ENCODE data around the gene SYNGR1. TPM values are rescaled to one million over a fixed set of nuclear protein-coding genes. Genes with fewer than 3 reads are reported as not detected.

Gene SYNGR1
- total and polyA plus RNA-seq, 2 donors (not counting 1 experiment from before 2014, with no cell fraction given), result 9.4 to 31.9 TPM

DNA sequence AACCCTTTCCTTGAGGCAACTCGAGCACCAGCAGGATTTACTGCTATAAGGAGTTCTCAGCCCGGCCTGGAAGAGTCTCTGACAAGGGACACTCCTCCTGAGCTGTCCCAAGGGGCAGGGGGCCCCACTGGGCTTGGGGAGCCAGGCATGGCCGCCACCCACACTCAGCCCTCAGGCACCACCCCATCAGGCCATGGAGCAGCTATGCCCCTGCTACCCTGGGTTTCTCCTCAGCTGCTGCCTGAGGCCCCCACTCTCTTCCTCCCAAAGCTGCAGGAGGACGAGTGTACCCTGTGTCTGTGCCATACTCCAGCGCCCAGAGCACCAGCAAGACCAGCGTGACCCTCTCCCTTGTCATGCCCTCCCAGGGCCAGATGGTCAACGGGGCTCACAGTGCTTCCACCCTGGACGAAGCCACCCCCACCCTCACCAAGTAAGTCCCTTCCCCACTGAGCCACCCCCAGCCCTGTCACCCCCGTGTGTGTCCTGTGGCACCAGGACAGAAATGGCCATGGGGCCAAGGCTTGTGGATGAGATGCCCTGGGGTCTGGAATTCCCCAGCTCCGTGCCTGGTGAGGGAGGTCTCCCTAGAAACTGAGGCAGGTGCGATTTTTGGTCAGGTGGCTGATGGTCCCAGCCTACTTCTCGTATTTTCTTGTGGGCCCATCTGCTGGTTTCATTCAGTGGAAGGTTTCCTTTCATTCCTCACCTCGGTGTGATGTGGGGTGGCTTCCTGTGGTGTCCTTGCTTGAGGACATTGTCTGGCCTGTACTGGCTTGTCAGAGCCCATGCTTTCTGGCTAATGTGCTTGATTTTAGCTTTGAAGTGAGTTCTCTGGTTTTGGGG is 78.2 kb downstream of the SYNGR1 start:
- no peak overlapping the region for H3K4me3 Mint-ChIP-seq
- no peaks in the 10 kb centered on the region for H3K9me3 Mint-ChIP-seq (ENCODE audit: insufficient read depth)
- no peaks in the 10 kb centered on the region for H3K4me1 Mint-ChIP-seq
- Histone ChIP-seq H3K79me2 (ENCODE audit: control insufficient read depth, insufficient read depth, low read length) (peaks cover 6% of the 10 kb centered on the region), H3K9me3 (ENCODE audit: control extremely low read depth in 1 of 3, control insufficient read depth in 2 of 3, insufficient read depth in 1 of 3, low read length in 2 of 3) (no peaks in the 10 kb centered on the region), H3K4me1 (ENCODE audit: control insufficient read depth in 2 of 2, insufficient read depth in 2 of 2, low read length in 2 of 2) (no peaks in the 10 kb centered on the region), H3K27me3 (replicated peaks in 1 of 4; ENCODE audit: control extremely low read depth in 1 of 4, control insufficient read depth in 3 of 4, insufficient read depth in 4 of 4, low read length in 3 of 4) (no peaks in the 10 kb centered on the region), H3K9ac (ENCODE audit: low read length) (no peak overlapping the region), H2AFZ (ENCODE audit: insufficient read depth, low read depth, low read length, poor library complexity, severe bottlenecking) (no peak overlapping the region), H3K4me2 (replicated peaks; ENCODE audit: low read depth, low read length, poor library complexity, severe bottlenecking) (no peak overlapping the region), H3K4me3 (ENCODE audit: control extremely low read depth in 1 of 5, extremely low read depth in 1 of 5, insufficient read depth in 1 of 5, low read depth in 2 of 5, low read length in 4 of 5) (no peak overlapping the region), H3K36me3 (replicated peaks in 1 of 2; ENCODE audit: control extremely low read depth in 1 of 2, control insufficient read depth in 1 of 2, extremely low read depth in 1 of 2, insufficient read depth in 2 of 2, low read length in 1 of 2) (peaks cover 0 to 68% of the 10 kb centered on the region in 2 experiments), H4K20me1 (ENCODE audit: control insufficient read depth, insufficient read depth, low read length, poor library complexity, severe bottlenecking) (peaks cover 5% of the 10 kb centered on the region), H3K27ac (ENCODE audit: low read length in 2 of 2) (no peak overlapping the region)
- ChIA-PET CTCF (no interaction called here), POLR2A (interaction anchor here (0.7 kb wide), 1 partner anchor 759 kb away, joined by 6 read pairs; no protein-coding TSS in a partner anchor)
- intact Hi-C loops (cut with micrococcal nuclease), result no loop called here
- 93% methylated on average over 12 of the region's 13 CpGs for WGBS (ENCODE audit: insufficient coverage)
- TF ChIP-seq EZH2 (IDR thresholded peaks at IDR 0.05; ENCODE audit: borderline replicate concordance, insufficient read depth, low read depth, low read length, poor library complexity, severe bottlenecking), result no peak
- TF ChIP-seq CTCF (IDR thresholded peaks at IDR 0.05), result no peak
- H3K27me3 Mint-ChIP-seq, result no peaks in the 10 kb centered on the region
- no peak for DNase-seq
- H3K27ac Mint-ChIP-seq, result no peak overlapping the region
- no peak for ATAC-seq (ENCODE audit: low read depth)

DNA sequence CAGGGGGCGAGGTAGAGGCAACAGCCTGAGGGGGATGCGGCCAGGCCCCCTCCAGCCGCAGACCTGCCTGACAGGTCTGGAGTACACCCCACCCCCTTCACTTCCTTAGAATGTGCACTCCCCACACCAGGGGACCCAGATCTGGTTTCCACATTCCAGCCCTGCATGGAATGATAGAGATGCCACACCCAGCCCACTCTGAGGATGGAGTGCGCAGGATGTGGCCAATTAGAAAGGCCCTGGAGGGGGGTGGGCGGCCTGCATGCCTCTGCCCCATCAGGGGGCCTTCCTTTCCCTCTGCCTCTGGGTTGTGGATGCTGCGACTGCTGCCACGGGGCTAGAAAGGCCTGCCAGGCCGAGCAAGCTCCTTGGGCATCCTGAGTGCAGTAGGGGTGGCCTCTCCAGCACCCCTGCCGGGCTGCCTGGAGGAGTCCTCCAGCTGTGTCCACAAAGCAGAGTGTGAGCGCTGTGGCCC is 78.8 kb downstream of the SYNGR1 start:
- intact Hi-C loops (cut with micrococcal nuclease), result no loop called here
- H3K4me1 Mint-ChIP-seq, result no peaks in the 10 kb centered on the region
- H3K4me3 Mint-ChIP-seq, result no peak overlapping the region
- no peak for DNase-seq
- Histone ChIP-seq H3K27ac (ENCODE audit: low read length in 2 of 2) (no peak overlapping the region), H3K9me3 (ENCODE audit: control extremely low read depth in 1 of 3, control insufficient read depth in 2 of 3, insufficient read depth in 1 of 3, low read length in 2 of 3) (no peaks in the 10 kb centered on the region), H3K36me3 (replicated peaks in 1 of 2; ENCODE audit: control extremely low read depth in 1 of 2, control insufficient read depth in 1 of 2, extremely low read depth in 1 of 2, insufficient read depth in 2 of 2, low read length in 1 of 2) (peaks cover 0 to 68% of the 10 kb centered on the region in 2 experiments), H3K4me3 (ENCODE audit: control extremely low read depth in 1 of 5, extremely low read depth in 1 of 5, insufficient read depth in 1 of 5, low read depth in 2 of 5, low read length in 4 of 5) (no peak overlapping the region), H3K9ac (ENCODE audit: low read length) (no peak overlapping the region), H4K20me1 (ENCODE audit: control insufficient read depth, insufficient read depth, low read length, poor library complexity, severe bottlenecking) (peaks cover 5% of the 10 kb centered on the region), H3K27me3 (replicated peaks in 1 of 4; ENCODE audit: control extremely low read depth in 1 of 4, control insufficient read depth in 3 of 4, insufficient read depth in 4 of 4, low read length in 3 of 4) (no peaks in the 10 kb centered on the region), H2AFZ (ENCODE audit: insufficient read depth, low read depth, low read length, poor library complexity, severe bottlenecking) (no peak overlapping the region), H3K4me1 (ENCODE audit: control insufficient read depth in 2 of 2, insufficient read depth in 2 of 2, low read length in 2 of 2) (no peaks in the 10 kb centered on the region), H3K4me2 (replicated peaks; ENCODE audit: low read depth, low read length, poor library complexity, severe bottlenecking) (no peak overlapping the region), H3K79me2 (ENCODE audit: control insufficient read depth, insufficient read depth, low read length) (peaks cover 6% of the 10 kb centered on the region)
- ChIA-PET CTCF (no interaction called here), POLR2A (interaction anchor here (0.7 kb wide), 1 partner anchor 759 kb away, joined by 6 read pairs; no protein-coding TSS in a partner anchor)
- no peak for ATAC-seq (ENCODE audit: low read depth)
- 100% methylated on average over 10 of the region's 10 CpGs for WGBS (ENCODE audit: insufficient coverage)
- no peak for TF ChIP-seq CTCF (IDR thresholded peaks at IDR 0.05)
- TF ChIP-seq EZH2 (IDR thresholded peaks at IDR 0.05; ENCODE audit: borderline replicate concordance, insufficient read depth, low read depth, low read length, poor library complexity, severe bottlenecking), result no peak
- H3K27ac Mint-ChIP-seq, result no peak overlapping the region
- no peaks in the 10 kb centered on the region for H3K27me3 Mint-ChIP-seq
- H3K9me3 Mint-ChIP-seq (ENCODE audit: insufficient read depth), result no peaks in the 10 kb centered on the region

Measured in B cell (primary cell).